Measurements from ENCODE around the gene SPEG. TPM values are rescaled to one million over a fixed set of nuclear protein-coding genes. Genes with fewer than 3 reads are reported as not detected.

Gene SPEG
- total RNA-seq, 1 donor from 2014 or later, result 14.2 TPM

GRCh38 chr2:219482674-219483405 lies 48.2 kb downstream of the SPEG start:
- DNase-seq, result no peak

GRCh38 chr2:219483451-219484342 lies 49.1 kb downstream of the SPEG start:
- no peak for DNase-seq

GRCh38 chr2:219484343-219485200 lies 49.9 kb downstream of the SPEG start:
- no peak for DNase-seq

- no peak for DNase-seq
These were observed 50.5 kb downstream of the SPEG start for GRCh38 chr2:219485201-219485580.

GRCh38 chr2:219486380-219486959 lies 51.8 kb downstream of the SPEG start:
- DNase-seq, result no peak

GRCh38 chr2:219488149-219488843 lies 53.7 kb downstream of the SPEG start:
- DNase-seq, result no peak

GRCh38 chr2:219488844-219489194 lies 54.2 kb downstream of the SPEG start:
- no peak for DNase-seq

GRCh38 chr2:219489315-219489714 lies 54.7 kb downstream of the SPEG start:
- no peak for DNase-seq

GRCh38 chr2:219490186-219490585 lies 55.5 kb downstream of the SPEG start:
- no peak for DNase-seq

- DNase-seq, result no peak
These were observed 56.0 kb downstream of the SPEG start for GRCh38 chr2:219490600-219491130.

- DNase-seq, result no peak
These were observed 56.8 kb downstream of the SPEG start for GRCh38 chr2:219491278-219491963.

- DNase-seq, result no peak
These were observed 57.9 kb downstream of the SPEG start for GRCh38 chr2:219492575-219492974.

- no peak for DNase-seq
These were observed 58.4 kb downstream of the SPEG start for GRCh38 chr2:219493086-219493485.

GRCh38 chr2:219494952-219495530 lies 60.4 kb downstream of the SPEG start:
- DNase-seq, result no peak

GRCh38 chr2:219495531-219496122 lies 61.0 kb downstream of the SPEG start:
- no peak for DNase-seq

- DNase-seq, result no peak
These were observed 61.7 kb downstream of the SPEG start for GRCh38 chr2:219496247-219496824.

GRCh38 chr2:219496825-219497494 lies 62.3 kb downstream of the SPEG start:
- DNase-seq, result no peak

GRCh38 chr2:219497495-219498279 lies 63.0 kb downstream of the SPEG start:
- DNase-seq, result peak; percentile 42

Data from occipital lobe (tissue), 2 donors.